Umbilical cord (tissue), 2 donors: Measurements from ENCODE around the gene FRYL. TPM values are rescaled to one million over a fixed set of nuclear protein-coding genes. Genes with fewer than 3 reads are reported as not detected.
"Not testable (repeated sequence)": the region's sequence is repeated elsewhere in the genome, so short reads cannot be mapped to it uniquely, and the experiment has no call there.

Experiments
- DNase-seq: peaks from one replicate; pipeline ENCODE4 v3.0.0-alpha.2; 2015; ENCODE audit warnings: low spot score
- total RNA-seq: library from RNA; depleted of rRNA; stranded (reverse); fragments of >200 nt; gene quantifications from one replicate; pipeline ENCODE4 v1.2.3, GENCODE V29; 2014; ENCODE audit warnings: low replicate concordance; ENCODE audit not compliant: insufficient read depth

The FRYL gene
- total RNA-seq, 1 donor from 2014 or later = 63.8 TPM

DNA sequence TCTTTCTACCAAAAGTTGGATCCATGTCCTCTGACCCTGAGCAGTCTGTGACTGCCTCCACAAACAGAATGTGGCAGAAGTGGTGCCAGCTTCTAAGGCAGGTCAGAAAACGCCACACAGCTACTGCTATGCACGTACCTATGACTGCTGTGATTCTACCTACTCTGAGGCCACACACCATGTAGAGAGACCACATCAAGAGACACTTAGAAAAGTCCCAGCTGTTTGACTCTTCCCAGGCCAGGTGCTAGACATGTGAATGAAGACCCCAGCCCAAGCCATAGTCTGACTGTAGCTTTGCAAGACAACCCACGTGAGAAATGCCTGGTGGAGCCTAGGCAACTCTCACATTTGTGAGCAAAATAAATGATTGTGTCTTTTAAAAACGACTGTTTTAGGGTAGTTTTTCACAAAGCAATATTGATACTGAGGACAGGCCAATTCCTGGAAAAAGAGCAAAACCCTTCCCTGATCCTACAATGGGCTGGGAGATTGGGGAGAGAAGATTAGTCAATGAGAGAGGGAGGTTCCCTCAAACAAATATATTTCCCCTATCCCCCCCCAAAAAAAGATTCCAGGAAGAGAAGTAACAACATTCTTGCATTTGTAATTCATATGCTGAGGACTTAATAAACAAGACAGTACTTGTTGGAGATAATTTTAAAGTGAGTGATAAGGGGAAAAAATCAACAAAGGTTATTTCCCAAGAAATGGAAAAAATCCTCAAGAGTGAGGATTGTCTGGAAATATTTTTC lies 33.3 kb downstream of the FRYL start:
- DNase-seq = no peak

DNA sequence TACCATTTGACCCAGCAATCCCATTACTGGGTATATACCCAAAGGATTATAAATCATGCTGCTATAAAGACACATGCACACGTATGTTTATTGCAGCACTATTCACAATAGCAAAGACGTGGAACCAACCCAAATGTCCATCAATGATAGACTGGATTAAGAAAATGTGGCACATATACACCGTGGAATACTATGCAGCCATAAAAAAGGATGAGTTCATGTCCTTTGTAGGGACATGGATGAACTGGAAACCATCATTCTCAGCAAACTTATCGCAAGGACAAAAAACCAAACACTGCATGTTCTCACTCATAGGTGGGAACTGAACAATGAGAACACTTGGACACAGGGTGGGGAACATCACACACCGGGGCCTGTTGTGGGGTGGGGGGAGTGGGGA lies 34.9 kb downstream of the FRYL start:
- DNase-seq = not testable (repeated sequence)

DNA sequence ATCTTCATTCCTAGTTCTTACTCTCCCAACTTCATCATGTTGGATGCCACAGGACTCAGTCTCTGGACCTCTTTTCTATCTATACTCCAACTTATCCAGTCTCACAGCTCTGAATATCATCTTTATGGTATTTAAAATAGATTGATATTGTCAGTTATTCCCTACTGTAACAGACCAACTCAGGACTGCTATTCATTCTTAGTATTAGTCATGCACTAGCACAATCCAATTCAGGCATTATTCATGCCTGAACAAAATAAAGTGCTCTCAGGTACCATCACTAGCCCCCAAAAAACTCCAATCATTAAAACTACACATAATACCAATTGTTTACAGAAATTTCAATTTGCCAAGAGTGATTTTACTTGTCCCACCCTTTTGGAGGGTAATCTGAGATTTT lies 37.7 kb downstream of the FRYL start:
- no peak for DNase-seq

DNA sequence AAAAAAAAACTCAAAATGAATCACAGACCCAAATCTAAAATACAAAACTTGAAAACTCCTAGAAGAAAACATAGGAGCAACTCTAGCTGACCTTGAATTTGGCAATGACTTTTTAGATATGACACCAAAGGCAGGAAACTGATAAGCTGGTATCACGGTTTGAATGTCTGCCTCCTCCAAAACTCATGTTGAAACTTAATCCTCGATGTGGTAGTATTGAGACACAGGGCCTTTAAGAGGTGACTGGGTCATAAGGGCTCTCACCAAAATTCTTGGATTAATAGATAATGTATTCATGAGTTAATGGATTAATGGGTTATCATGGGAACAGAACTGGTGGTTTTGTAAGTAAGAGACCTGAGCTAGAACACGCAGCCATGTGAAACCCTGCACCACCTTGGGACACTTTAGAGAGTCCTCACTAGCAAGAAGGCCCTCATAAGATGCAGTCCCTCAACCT lies 40.5 kb downstream of the FRYL start:
- no peak for DNase-seq

DNA sequence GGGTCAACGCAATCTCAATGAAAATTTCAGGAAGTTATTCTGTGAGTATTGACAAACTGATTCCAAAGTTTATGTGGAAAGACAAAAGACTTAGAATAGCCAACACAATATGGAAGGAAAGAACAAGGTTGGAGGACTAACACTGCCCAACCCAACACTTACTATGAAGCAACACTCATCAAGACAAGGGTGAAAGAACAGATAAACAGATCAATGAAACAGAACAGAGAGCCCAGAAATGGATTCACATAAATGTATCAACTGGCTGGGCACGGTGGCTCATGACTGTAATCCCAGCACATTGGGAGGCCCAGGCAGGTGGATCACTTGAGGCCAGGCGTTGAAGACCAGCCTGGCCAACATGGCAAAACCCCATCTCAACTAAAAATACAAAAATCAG lies 41.2 kb downstream of the FRYL start:
- no peak for DNase-seq

DNA sequence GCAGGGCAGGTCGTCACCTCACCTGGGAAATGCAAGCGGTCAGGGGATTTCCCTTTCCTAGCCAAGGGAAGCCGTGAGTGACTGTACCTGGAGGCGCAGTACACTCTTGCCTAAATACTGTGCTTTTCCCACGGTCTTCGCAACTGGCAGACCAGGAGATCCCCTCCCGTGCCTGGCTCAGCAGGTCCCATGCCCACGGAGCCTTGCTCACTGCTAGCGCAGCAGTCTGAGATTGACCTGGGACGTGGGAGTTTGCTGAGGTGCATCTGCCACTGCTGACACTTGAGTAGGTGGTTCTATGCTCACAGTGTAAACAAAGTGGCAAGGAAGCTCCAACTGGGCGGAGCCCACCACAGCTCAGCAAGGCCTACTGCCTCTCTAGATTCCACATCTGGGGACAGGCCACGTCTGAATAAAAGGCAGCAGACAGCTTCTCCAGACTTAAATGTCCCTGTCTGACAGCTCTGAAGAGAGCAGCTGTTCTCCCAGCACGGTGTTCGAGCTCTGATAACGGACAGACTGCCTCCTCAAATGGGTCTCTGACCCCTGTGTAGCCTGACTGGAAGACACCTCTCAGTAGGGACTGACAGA lies 51.1 kb downstream of the FRYL start:
- DNase-seq = not testable (repeated sequence)

DNA sequence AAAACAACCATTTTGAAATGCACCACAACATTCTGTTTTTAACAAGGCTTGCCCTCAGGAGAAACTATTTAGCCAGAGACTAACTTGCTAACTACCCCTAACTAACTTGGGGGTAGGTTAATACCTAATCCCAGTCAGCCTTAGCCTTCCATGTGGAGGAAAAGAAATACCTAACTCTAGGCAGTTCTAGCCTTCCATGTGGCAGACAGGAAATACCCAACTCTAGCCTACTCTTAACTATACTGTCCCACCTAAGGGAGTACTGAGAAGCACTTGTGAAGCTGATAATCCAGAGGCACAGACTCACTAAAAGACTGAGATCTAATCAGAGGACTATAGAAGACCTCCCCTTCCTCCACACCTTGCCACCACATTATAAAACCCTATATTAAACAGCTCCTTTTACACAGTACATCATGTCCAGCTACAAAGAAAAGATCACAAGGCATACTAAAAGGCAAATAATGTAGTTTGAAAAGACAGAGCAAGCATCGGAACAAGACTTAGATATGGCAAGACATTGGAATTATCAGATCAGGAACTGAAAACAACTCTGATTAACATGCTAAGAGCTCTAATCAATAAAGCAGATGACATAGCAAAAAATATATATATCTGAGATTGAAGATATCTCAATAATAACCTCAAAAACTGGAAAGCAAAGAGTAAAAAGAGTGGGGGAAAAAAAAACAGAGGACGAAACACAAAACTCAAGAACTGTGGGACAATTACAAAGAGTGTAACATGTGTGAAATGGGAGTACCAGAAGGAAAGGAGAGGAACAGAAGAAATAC lies 52.2 kb downstream of the FRYL start:
- no peak for DNase-seq

DNA sequence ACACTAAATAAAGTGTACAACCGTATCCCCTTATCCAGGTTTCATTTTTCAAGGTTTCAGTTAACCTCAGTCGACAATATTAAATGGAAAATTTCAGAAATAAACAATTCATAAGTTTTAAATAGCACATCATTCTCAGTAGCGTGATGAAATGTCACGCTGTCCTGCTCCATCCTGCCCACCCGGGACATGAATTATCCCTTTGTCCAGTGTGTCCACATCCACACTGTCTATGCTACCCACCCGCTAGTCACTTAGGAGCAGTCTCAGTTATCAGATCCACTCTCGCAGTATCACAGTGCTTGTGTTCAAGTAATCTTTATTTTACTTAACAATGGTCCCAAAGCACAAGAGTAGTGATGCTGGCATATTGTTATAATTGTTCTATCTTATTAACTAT lies 54.7 kb downstream of the FRYL start:
- DNase-seq = no peak

DNA sequence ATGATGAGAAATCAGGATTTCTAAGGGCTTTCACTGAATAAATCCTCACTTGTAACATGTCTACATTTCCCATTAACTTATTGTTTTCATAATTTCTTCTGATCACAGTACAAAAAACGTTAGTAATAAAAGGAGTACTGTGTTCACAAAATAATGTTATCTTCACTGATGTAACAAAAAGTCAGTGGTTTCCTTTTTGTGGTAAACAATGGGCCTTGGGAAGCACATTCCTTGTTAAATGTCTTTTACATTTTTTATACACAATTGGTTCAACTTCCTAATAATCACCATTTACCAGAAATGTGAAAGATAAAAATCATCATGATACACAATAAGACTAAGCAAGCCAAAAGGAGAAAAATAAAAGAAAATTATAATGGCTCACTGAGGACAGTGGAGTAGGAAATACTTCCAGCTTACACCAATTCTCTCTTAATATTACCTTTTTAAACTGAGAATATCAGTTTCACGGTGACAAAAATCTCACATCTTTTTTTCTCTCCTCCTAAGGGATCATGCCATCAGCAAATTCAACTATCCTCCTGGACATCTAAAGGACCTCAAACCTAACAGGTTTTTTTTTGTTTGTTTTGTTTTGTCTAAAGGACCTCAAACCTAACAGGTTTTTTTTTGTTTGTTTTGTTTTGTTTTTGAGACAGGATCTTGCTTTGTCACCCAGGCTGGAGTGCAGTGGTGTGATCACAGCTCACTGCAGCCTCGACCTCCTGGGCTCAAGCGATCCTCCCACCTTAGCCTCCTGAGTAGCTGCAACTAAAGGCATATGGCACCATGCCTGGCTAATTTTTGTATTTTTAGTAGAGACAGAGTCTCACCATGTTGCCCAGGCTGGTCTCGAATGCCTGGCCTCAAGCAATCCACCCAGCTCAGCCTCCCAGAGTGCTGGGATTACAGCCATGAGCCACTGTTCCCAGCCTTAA lies 57.3 kb downstream of the FRYL start:
- DNase-seq = no peak

DNA sequence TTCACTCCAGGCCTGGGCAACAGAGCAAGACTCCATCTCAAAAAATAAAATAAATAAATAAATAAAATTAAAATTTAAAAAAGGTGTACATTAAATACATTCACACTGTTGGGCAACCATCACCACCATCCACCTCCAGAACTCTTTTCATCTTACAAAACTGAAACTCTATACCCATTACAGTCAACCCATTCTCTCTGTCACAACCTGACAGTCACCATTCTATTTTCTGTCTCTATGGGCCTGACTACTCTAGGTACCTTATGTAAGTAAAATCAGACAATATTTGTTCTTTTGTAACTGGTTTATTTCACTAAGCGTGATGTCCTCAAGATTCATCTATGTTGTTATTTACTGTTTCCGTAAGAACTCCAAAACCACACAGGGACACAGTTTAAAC lies 59.6 kb downstream of the FRYL start:
- DNase-seq = no peak

DNA sequence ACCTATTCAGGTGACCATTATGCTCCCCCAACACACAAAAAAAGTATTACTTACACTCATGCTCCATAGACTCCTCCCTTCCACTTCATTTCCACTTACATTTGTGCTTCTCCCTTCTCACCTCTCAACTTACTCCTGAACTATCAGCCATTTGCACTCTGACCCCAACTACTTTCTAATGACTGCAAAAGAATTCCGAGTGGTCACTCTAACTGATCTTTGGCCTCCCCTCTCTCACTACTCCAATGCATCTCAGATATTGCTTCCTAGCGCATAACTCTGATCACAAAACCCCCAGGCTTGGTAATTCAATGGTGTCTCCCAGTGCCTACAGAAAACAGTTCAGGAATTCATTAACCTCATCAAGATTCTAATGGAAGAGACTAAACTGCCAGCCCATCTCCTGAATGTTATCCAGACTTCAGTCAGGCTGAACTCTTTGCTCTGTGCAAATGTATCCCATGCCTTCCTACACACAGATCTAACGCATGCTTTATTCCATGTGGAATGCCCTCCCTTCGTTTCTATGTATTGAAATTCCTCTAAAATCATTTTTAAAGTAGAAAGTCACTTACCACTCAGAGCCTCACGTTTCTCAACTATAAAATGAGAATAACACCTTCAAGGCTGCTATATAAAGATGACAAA lies 61.1 kb downstream of the FRYL start:
- DNase-seq = no peak

DNA sequence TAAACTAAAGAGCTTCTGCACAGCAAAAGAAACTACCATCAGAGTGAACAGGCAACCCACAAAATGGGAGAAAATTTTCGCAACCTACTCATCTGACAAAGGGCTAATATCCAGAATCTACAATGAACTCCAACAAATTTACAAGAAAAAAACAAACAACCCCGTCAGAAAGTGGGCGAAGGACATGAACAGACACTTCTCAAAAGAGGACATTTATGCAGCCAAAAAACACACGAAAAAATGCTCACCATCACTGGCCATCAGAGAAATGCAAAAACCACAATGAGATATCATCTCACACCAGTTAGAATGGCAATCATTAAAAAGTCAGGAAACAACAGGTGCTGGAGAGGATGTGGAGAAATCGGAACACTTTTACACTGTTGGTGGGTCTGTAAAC lies 63.8 kb downstream of the FRYL start:
- DNase-seq = not testable (repeated sequence)

DNA sequence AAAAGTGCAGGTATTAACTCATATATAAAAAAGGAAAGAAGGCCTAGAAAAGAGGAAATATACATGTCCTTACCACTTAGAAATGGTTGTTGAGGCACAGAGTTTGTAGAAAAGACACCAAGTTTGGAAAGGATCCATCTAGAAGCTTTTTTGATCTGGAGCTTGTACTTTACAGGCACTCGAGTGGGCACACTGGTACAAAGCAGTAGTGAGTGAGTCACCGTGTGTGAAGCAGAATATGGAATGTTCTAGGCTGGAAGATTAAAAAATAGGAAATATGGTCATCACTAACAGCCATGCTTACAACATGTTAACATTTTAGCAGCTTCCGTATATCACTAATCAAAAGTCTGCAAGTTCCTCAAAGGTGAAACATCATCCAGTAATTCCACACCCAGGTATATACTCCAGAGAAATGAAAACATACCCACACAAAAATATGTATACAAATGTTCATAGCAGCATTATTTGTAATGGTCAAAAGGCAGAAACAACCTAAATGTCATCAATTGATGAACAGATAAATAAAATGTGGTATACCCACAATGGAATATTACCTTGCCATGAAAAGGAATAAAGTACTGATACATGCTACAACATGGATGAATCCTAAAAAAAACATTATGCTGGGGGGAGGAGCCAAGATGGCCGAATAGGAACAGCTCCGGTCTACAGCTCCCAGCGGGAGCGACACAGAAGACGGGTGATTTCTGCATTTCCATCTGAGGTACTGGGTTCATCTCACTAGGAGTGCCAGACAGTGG lies 69.5 kb downstream of the FRYL start:
- no peak for DNase-seq

DNA sequence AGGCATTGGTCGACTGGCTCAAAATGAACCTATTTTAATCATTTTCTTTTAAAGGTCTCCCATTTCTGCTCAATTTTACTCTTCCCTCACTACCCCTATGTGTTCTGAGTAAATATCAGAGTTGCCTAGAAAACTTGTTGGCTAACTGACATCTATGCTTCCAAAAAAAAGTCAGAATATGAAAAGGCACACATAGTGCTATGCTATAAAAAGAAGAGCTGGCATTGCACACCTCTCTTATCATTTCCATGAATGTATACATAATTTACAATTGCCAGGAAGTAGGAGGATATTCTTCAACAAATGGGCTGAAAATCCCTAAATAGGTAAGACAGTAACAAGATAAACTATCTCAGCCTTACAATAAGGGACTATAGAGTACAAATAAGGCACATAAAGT lies 70.2 kb downstream of the FRYL start:
- DNase-seq = no peak

DNA sequence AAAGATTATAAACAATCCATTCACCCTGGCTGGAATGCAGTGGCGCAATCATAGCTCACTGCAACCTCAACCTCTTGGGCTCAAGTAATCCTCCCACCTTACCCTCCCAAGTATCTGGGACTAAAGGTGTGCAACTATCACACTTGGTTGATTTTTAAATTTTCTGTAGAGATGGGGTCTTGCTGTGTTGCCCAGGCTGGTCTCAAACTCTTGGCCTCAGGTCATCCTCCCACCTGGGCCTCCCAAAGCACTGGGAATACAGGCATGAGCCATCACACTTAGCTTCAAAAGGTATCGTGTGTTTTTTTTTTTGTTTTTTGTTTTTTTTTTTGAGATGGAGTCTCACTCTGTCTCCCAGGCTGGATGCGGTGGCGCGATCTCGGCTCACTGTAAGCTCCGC lies 71.5 kb downstream of the FRYL start:
- no peak for DNase-seq

DNA sequence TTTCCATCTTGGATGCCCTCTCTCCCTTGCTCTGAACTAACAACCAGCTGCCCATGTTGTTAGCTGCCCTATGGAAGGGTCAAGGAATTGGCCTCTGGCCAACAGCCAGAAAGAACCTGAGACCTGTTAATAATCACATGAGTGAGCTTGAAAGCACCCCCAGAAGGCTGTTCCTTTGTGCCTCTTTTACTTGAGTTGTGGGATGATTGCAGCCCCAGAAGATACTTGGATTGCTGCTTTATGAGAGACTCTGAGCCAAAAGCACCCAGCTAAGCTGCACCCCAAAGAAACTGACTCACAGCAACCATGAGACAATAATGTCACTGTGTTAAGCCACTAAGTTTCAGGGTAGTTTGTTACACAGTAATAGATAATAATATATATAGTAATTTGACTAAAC lies 73.3 kb downstream of the FRYL start:
- no peak for DNase-seq

DNA sequence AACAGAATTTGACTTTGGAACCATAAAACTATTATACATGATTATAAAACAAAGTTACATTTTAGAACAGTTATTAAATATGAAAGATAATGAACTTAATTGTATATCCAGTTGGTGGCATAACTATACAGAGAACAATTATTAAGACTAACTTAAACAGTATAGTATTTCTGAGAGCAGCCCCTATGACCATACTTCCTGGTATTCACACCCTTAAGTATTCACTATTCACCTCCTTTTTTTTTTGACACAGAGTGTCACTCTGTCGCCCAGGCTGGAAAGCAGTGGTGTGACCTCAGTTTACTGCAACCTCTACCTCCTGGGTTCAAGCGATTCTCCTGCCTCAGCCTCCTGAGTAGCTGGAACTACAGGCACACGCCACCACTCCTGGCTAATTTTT lies 74.5 kb downstream of the FRYL start:
- no peak for DNase-seq

DNA sequence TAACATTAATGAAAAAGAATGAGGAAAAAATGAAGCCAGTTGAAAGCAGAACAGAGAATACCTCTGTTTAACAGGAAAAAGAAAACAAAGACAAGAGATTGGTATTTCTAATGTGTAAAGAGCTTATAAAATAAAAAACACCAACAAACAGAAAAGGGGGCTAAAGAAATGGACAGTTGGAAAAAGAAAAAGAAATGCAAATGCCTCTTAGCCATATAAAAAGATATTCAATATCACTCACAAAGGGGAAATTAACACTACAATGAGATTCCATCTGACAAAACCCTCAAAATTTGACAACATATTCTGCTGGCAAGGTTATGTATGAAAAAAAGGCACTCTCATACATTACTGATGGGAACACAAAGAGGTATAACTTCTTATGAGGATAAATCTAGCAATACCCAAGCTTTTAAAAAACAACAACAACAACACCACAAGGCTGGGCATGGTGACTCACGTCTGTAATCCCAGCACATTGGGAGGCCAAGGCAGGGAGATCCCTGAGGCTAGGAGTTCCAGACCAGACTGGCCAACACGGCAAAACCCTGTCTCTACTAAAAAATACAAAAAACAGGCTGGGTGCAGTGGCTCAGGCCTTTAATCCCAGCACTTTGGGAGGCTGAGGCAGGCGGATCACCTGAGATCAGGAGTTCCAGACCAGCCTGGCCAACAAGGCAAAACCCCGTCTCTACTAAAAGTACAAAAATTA lies 75.8 kb downstream of the FRYL start:
- DNase-seq = no peak

DNA sequence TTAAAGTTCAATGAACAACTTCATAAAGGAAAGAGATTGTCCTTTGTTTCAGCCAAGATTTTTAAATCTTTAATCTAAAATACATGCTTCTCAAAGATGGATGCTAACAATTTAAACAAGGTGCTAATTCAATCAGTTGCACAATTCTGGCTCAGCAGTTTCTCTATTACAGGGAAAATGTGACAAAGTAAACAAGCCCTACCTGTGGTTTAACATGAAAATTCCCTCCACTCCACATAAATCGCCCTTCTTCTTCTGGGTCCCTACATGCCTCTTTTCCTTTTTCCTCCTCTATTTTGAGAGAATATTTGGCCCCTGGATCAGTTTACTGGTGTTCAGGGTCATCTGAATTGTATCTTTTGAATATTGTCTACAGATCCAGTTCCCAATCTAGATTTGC lies 80.6 kb downstream of the FRYL start:
- DNase-seq = no peak
